ENCODE results near the gene SMARCC2. TPM values are rescaled to one million over a fixed set of nuclear protein-coding genes. Genes with fewer than 3 reads are reported as not detected.
"Not testable (repeated sequence)": the region's sequence is repeated elsewhere in the genome, so short reads cannot be mapped to it uniquely, and the experiment has no call there.

SMARCC2 gene
- total RNA-seq, 1 donor from 2014 or later, result 80.6 TPM

DNA sequence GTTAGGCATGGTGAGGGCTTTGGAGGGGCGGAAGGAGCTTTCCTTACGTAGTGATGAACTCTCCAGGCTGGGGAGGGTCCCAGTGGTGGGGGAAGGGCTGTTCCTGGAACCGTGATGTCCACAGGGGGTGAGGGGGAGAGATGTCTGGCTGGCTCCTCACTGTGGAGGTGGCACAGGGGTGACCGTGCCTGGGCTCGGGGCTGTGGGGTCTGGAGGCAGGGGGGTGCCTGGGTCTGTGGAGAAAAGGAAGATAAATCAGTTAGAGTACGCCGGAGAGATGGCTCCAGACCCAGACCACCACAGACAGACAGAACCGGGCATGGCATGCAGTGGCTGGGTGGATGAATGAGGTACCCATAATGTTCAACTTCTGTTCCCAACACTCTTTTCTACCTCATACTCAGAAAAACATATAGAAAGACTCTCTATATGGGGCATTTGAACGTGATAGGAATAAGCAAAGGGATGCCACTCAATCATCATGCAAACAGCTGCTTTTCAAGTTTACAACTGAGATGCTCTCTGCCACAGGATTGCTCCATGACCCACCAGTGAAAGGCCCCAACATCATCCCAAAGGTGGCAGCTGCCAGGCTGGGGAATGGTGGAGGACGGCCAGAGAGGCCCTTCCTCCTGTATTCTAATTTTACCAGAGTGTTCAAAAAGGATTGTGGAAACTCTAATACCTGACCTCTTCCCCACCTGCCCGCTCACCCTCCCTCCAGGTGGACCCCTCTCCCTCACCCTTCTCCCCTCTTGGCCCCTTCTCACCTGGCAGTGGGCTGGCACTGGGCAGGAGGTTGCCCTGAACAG, 25.5 kb downstream of the SMARCC2 start:
- DNase-seq, result no peak

- DNase-seq, result no peak
Observed at GRCh38 chr12:56162468-56163290, 26.6 kb downstream of the SMARCC2 start.

GRCh38 chr12:56161690-56162351, 27.5 kb downstream of the SMARCC2 start:
- no peak for DNase-seq

DNA sequence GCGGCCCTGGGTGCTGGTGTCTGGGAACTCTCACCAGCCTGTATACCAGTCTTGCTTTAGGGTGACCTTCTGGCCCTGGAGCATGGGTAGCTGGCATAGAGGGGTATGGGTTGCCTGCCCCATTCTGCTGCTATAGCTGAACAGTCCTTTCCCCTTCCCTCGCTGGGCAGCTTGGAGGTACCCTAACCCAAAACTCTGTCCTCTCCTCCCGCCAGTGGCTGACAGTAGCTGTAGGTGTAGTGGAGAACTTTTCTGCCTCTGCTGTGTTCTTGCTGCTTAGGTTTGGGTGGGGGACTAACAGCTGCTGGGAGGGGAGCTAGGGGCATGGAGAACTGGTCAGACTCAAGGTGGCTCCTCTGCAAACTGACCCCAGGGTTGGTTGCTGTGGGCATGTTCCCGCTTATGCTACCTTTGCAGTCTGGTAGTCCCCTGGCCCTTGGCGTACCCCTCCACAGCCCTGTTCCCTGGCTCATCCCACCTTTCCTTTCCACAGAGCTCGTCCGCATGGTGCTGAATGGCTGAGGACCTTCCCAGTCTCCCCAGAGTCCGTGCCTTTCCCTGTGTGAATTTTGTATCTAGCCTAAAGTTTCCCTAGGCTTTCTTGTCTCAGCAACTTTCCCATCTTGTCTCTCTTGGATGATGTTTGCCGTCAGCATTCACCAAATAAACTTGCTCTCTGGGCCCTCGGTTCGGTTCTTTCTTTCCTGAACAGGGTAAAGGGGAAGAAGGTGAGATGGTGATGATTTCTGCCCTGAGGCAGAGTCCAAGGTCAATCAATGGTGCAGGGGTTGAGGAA, 28.2 kb downstream of the SMARCC2 start:
- DNase-seq, result no peak

GRCh38 chr12:56160193-56160763, 29.0 kb downstream of the SMARCC2 start:
- no peak for DNase-seq

DNA sequence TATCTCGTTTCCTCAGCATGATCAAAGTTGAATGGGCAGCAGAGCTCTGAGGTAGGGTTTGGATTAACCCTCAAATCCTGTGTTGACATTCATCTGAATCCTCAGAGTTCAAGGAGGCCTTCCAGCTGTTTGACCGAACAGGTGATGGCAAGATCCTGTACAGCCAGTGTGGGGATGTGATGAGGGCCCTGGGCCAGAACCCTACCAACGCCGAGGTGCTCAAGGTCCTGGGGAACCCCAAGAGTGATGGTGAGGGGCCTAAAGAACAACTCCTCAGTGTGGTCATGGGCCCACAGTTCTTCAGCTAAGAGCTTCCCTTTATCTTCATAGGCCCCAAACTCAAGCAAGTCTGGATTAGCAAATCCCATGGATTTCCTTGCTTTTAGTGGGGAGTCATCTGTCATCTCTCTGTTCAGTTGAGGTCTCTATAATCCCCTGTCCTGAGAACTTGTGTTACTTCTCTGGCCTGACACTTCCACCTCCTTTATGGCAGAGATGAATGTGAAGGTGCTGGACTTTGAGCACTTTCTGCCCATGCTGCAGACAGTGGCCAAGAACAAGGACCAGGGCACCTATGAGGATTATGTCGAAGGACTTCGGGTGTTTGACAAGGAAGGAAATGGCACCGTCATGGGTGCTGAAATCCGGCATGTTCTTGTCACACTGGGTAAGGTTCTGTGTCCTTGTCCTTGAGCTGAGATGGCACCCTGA, 29.6 kb downstream of the SMARCC2 start:
- DNase-seq, result no peak

DNA sequence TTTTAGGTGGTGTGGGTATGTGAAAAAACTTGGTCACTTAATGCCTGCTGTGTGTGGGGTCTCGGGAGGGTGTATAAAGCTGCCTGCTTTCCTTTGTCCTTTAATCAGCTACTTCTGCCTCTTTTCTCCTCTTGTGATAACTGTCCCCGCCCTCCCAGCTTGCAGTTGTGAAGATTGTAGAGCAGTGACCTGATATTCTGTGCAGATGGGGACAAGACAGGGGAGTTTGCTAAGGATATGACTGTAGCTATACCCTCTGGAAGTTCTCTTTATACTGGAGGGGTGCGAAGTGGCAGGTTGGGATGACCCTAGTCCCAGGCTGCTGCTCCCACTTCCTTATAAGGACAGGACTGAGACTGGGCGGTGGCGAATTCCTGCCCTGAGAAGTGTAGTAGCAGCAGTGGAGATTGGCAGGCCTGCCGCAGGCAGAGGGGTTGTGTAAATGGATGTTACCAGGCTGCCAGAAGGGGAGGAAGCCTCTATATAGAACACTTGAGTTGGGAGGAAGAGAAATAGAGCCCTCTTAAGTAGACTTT, 30.3 kb downstream of the SMARCC2 start:
- DNase-seq, result peak; percentile 19

GRCh38 chr12:56158029-56158925, 31.0 kb downstream of the SMARCC2 start, which contains the start of gene MYL6:
Gene MYL6 (plus strand): TSS chr12:56158359. CDS start chr12:56158402, 43 bp downstream.
- DNase-seq, result peak; percentile 95

DNA sequence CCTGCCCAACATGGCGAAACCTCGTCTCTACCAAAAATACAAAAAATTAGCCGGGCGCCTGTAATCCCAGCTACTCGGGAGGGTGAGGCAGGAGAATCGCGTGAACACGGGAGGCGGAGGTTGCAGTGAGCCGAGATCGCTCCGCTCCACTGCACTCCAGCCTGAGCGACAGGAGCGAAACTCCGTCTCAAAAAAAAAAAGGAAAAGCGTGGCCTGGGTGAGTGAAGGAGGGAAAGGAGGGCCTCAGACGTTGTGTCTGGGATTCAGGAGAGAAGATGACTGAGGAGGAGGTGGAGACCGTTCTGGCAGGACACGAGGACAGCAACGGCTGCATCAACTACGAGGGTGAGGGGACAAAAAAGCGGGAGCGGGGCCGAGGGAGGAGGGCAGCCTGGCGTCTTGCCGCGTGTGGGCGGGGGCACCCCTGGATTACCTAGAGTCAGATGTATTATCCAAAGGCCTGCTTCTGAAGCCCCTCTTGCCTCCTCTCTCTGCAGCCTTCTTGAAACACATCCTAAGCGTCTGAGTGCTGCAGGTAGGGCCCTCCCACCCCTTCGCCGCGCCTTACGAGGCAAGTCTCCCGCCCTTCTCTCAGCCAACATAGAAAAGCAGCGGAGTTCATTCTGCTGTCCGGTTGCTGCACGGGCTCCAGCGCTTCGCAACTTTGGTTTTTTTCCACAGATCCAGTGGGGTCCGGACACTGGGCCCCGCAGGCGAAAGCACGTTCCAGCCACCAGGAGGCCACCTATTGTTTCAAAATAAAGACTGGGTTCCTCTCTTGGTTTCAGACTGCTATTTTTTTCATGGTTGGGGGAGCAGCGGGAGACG, 31.9 kb downstream of the SMARCC2 start:
- DNase-seq, result peak; percentile 56

GRCh38 chr12:56156464-56157200, 32.7 kb downstream of the SMARCC2 start:
- DNase-seq, result not testable (repeated sequence)

- no peak for DNase-seq
Observed at GRCh38 chr12:56155256-56155845, 33.9 kb downstream of the SMARCC2 start.

DNA sequence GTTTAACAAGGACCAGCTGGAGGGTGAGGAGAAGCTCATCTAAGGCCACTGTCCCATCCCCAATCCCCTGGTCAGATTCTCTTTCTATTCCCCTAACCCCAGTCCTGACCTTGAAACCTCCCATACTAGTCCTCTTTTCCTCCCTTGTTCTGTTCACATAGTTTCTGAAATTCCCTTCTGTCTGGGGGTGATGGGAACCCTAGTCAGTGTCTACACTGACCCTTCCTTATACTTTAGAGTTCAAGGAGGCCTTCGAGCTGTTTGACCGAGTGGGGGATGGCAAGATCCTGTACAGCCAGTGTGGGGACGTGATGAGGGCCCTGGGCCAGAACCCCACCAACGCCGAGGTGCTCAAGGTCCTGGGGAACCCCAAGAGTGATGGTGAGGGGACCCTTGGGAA, 34.5 kb downstream of the SMARCC2 start:
- DNase-seq, result no peak

DNA sequence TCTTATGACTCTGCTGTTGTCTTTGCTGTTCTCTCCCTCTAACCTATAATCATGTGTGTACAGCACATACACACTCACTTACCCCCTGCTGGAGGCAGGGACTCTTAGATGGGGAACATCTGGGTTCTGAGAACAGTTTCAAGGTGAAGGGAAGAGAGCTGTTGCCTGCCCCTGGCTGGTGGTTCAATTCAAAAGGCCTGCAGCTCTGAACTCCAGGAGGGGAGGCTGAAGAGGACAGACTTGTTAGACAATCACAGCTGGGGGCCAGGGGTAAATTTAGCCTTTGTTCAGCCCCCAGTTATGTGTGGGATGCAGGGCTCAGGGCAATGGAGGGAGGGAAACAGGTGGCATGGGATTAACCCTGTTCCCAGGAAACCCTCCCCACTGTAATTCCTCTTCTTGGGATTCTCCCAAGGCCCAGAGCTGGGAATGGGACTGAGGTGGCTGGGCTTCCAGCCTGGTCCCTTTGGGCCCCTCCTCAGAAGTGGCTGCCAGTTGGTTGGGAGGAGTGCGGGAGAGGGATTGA, 35.0 kb downstream of the SMARCC2 start:
- DNase-seq, result no peak

DNA sequence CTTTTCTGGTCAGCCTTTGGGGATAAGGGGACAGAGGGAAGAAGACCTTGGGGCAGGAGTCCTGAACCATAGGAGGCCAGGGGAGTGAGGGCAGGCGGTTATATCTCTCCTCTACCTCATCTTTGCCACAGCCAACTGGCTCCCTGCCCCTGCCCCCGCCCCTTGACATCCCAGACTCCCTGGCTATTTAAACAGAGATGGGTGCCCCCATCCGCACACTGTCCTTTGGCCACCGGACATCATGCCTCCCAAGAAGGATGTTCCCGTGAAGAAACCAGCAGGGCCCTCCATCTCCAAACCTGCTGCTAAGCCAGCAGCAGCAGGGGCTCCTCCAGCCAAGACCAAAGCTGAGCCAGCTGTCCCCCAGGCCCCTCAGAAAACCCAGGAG, 35.6 kb downstream of the SMARCC2 start:
- no peak for DNase-seq

DNA sequence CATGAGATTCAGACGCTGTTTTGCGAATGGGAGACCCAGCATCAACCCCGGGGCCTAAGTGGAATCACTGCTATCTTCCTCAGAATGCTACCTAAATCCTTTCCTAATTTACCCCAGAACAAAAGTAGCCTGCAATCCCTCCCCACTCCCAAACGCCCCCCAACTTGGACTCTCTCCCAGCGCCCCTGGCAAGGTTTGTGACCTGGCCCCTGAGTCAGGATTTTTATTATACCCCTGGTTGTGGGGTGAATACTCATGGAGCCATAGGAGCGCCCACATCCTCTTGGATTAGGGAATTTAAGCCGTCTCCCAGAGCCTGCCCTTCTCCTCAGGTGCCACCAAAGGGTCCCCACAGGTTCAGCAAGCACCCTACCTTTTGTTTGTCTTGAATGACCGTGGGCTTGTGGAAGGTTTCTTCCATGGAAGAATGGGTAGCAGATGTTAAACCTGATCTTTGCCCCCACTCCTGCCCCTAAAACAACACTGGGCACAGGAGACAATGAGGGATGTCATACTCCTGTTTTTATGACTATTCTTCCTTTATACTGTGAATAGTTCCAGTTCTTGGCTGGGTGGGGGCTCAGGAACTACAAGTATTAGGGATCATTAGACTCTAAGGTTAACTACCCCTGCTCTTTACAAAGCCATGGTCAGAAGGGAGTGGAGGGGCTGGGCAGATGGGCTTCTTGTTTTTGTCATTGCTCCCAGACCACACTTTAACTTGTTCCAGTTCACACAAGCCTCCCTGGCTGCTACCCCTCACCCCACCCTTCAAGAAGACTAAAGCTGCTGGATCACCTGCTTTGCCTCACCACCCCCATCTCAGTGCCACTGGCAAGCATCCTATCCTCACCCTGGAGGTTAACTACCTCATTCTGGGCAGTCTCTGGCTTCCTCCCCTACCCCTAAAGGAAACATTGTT, 36.3 kb downstream of the SMARCC2 start:
- DNase-seq, result no peak

- peak; percentile 81 for DNase-seq
Observed at GRCh38 chr12:56152132-56152755, 37.0 kb downstream of the SMARCC2 start, which contains the start of gene MYL6B. Gene MYL6B (plus strand): TSS chr12:56152587. CDS start chr12:56153919, 1,332 bp downstream.
